Epithelial cell of esophagus (primary cell): Measurements from ENCODE around the gene MEP1B.
A peak's percentile ranks its signal among the peaks of the same experiment; 100 is the strongest.
"Not testable (repeated sequence)": the region's sequence is repeated elsewhere in the genome, so short reads cannot be mapped to it uniquely, and the experiment has no call there.

Experiments
- DNase-seq: peaks from one replicate; pipeline ENCODE4 v3.0.0; 2010; ENCODE audit warnings: low read depth
- H3K4me3 ChIP-seq: 2 replicates; pipeline ENCODE4 v1.5.1; 2011; ENCODE audit warnings: mild to moderate bottlenecking, low read length, control low read depth
- TF ChIP-seq, protein P1 (sequence below): IDR thresholded peaks from 2 replicates; pipeline ENCODE4 v1.5.1; 2011; ENCODE audit warnings: low read depth, mild to moderate bottlenecking, low read length, control low read depth, inconsistent platforms; ENCODE audit not compliant: insufficient read depth; ENCODE audit errors: missing control alignments

The MEP1B gene

GRCh38 chr18:32189790-32190189 is at the start of gene MEP1B:
TSS of gene MEP1B (plus strand) at chr18:32190039. CDS start at chr18:32190071, 32 bp downstream.
- DNase-seq = no peak
- no peak within 1 kb of the TSS for H3K4me3 ChIP-seq
- TF ChIP-seq, protein P1, sequence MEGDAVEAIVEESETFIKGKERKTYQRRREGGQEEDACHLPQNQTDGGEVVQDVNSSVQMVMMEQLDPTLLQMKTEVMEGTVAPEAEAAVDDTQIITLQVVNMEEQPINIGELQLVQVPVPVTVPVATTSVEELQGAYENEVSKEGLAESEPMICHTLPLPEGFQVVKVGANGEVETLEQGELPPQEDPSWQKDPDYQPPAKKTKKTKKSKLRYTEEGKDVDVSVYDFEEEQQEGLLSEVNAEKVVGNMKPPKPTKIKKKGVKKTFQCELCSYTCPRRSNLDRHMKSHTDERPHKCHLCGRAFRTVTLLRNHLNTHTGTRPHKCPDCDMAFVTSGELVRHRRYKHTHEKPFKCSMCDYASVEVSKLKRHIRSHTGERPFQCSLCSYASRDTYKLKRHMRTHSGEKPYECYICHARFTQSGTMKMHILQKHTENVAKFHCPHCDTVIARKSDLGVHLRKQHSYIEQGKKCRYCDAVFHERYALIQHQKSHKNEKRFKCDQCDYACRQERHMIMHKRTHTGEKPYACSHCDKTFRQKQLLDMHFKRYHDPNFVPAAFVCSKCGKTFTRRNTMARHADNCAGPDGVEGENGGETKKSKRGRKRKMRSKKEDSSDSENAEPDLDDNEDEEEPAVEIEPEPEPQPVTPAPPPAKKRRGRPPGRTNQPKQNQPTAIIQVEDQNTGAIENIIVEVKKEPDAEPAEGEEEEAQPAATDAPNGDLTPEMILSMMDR = no peak

- DNase-seq = no peak
- TF ChIP-seq, protein P1 = no peak
- H3K4me3 ChIP-seq = no peak overlapping the region
These were observed 41.5 kb upstream of the MEP1B start for GRCh38 chr18:32148185-32148870.

DNA sequence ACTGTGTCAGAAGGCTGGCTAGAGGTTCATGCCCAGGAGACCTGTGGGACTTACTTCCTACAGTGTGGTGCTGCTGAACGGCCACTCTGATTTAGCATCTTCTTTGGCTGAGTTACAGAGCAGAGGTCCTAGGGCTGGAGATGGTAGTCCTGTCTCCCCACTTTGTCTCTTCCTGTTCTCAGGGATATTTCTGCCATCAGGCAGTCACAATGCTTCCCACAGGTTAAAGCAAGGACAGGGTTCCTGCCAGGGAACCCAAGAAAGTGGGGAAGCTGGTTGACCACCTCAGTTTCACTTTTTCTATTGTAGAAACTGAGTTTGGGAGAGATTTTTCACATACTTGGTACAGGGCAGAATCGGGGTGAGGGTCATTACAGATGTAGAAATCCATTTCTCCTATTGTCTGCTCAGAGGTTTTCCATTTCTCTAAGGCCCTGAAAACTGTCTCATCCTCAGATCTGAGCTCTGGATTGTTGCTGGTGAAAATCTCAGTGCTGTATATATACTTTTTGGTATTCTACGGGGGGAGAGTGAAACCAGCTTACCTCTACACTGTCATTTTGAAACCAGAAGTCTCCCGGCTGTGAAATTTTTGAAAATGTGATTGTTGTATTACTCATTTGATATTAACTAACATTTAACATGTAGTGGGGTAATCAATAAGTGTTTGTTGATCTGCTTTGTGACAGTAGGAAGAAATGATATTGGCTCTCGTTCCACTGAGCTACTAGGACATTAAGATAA is 37.0 kb upstream of the MEP1B start:
- no peak for DNase-seq
- TF ChIP-seq, protein P1 = no peak
- H3K4me3 ChIP-seq = no peak overlapping the region

- TF ChIP-seq, protein P1 = no peak
- no peak overlapping the region for H3K4me3 ChIP-seq
- DNase-seq = no peak
These were observed 33.0 kb upstream of the MEP1B start for GRCh38 chr18:32156855-32157254.

GRCh38 chr18:32157580-32157979 is 32.3 kb upstream of the MEP1B start:
- TF ChIP-seq, protein P1 = no peak
- H3K4me3 ChIP-seq = no peak overlapping the region
- DNase-seq = no peak

DNA sequence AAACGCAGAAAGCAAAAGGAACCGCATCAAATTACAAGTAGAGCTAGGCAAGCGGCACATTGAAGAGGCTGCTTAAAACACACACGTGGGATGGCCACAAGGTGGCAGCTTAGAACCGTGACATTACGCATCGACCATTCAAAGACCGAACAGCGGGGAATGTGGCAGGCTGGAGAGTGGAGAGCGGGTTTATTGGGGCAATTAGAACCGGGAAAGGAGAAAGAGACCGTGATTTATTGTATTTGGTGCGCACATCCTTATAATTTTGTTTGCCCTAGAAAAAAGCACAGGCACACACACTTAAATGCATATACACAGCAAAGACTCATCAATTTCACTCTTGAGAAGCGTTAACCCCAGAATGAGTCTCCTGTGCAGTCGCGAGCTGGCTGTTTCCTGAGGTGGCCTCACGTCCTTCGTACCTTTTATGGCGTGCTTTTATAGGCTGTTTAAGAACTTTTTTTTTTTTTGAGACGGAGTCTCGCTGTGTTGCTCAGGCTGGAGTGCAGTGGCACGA is 31.7 kb upstream of the MEP1B start:
- TF ChIP-seq, protein P1 = peak; percentile 89
- H3K4me3 ChIP-seq = no peak overlapping the region
- peak; percentile 88 for DNase-seq

DNA sequence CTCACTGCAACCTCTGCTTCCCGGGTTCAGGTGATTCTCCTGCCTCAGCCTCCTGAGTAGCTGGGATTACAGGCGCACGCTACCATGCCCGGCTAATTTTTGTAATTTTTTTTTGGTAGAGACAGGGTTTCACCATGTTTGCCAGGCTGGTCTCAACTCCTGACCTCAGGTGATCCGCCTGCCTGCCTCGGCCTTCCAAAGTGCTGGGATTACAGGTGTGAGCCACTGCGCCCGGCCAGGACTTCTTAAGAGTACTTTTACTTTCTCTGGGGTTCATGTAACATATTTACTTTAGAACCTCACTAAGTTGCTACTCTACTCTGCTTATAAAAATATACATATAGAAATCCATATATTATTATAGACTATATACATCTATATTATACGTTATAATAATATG is 31.2 kb upstream of the MEP1B start:
- not testable (repeated sequence) for DNase-seq, H3K4me3 ChIP-seq
